Iris pigment epithelial cell (primary cell): ENCODE results near the gene ISL2.
"Not testable (repeated sequence)": the region's sequence is repeated elsewhere in the genome, so short reads cannot be mapped to it uniquely, and the experiment has no call there.

ENCODE experiments used
- DNase-seq: peaks from one replicate; pipeline ENCODE4 v3.0.0-alpha.2; 2011; ENCODE audit warnings: low read depth

ISL2 gene

GRCh38 chr15:76336254-76337058 is at the start of gene ISL2:
TSS of gene ISL2 (plus strand) at chr15:76336773. CDS start at chr15:76336884, 111 bp downstream.
- DNase-seq, result peak; percentile 78

GRCh38 chr15:76289582-76289981 is 47.0 kb upstream of the ISL2 start:
- peak; percentile 31 for DNase-seq

- DNase-seq, result peak; percentile 41
Measured at GRCh38 chr15:76293361-76293760, 43.2 kb upstream of the ISL2 start.

GRCh38 chr15:76294463-76294862 is 42.1 kb upstream of the ISL2 start:
- not testable (repeated sequence) for DNase-seq

- DNase-seq, result no peak
Measured at GRCh38 chr15:76296849-76297248, 39.7 kb upstream of the ISL2 start.

GRCh38 chr15:76297951-76298350 is 38.6 kb upstream of the ISL2 start:
- DNase-seq, result not testable (repeated sequence)

- DNase-seq, result no peak
Measured at GRCh38 chr15:76298986-76299385, 37.6 kb upstream of the ISL2 start.

GRCh38 chr15:76299786-76300185 is 36.8 kb upstream of the ISL2 start:
- DNase-seq, result no peak

GRCh38 chr15:76303909-76304308 is 32.7 kb upstream of the ISL2 start:
- DNase-seq, result no peak

- DNase-seq, result peak; percentile 42
Measured at GRCh38 chr15:76309601-76310330, 26.8 kb upstream of the ISL2 start.

GRCh38 chr15:76310475-76311099 is 26.0 kb upstream of the ISL2 start:
- no peak for DNase-seq

- DNase-seq, result peak; percentile 95
Measured at GRCh38 chr15:76311100-76311953, 25.2 kb upstream of the ISL2 start, which contains the start of gene ETFA. TSS of gene ETFA (minus strand) at chr15:76311469. CDS start at chr15:76311388, 81 bp downstream.

- no peak for DNase-seq
Measured at GRCh38 chr15:76312540-76313174, 23.9 kb upstream of the ISL2 start.

- not testable (repeated sequence) for DNase-seq
Measured at GRCh38 chr15:76313175-76313567, 23.4 kb upstream of the ISL2 start.

- no peak for DNase-seq
Measured at GRCh38 chr15:76313731-76314130, 22.8 kb upstream of the ISL2 start.

GRCh38 chr15:76320012-76320411 is 16.6 kb upstream of the ISL2 start:
- no peak for DNase-seq

- no peak for DNase-seq
Measured at GRCh38 chr15:76321171-76321570, 15.4 kb upstream of the ISL2 start.

- no peak for DNase-seq
Measured at GRCh38 chr15:76321602-76322001, 15.0 kb upstream of the ISL2 start.

- no peak for DNase-seq
Measured at GRCh38 chr15:76324066-76324465, 12.5 kb upstream of the ISL2 start.

- no peak for DNase-seq
Measured at GRCh38 chr15:76325704-76326103, 10.9 kb upstream of the ISL2 start.
